ENCODE data around the gene RFTN1. TPM values are rescaled to one million over a fixed set of nuclear protein-coding genes. Genes with fewer than 3 reads are reported as not detected.
"Not testable (repeated sequence)": the region's sequence is repeated elsewhere in the genome, so short reads cannot be mapped to it uniquely, and the experiment has no call there.

Gene RFTN1
- total RNA-seq, 3 donors from 2014 or later (not counting 1 experiment from before 2014, with no cell fraction given) = 112 to 135 (median 115) TPM

DNA sequence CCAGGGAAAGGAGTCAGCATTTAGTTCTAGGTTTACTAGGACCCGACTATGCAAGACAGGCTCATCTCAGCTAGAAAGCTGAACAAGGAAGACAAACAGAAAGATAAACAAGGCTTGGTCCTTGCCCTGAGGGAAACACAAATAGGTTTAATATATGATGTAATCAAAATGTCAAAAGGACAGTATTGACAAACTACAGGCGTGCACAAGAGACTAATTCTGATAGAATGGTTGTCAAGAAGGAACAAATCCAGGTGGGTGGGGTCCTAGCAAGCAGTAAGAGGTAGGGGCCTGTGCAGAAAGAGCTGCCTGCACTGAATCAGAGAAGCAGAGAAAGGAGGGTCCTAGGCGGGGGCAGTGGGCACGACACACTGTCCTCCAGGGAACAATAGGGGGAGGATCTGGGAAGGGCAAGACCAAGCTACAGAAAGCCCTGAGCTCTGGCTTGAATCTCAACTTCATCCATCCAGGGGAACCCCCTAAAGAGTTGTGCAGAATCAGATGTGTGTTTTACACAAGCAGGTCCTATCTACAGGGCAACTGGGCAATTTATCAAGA, 23.4 kb downstream of the RFTN1 start:
- TF ChIP-seq, protein P1, sequence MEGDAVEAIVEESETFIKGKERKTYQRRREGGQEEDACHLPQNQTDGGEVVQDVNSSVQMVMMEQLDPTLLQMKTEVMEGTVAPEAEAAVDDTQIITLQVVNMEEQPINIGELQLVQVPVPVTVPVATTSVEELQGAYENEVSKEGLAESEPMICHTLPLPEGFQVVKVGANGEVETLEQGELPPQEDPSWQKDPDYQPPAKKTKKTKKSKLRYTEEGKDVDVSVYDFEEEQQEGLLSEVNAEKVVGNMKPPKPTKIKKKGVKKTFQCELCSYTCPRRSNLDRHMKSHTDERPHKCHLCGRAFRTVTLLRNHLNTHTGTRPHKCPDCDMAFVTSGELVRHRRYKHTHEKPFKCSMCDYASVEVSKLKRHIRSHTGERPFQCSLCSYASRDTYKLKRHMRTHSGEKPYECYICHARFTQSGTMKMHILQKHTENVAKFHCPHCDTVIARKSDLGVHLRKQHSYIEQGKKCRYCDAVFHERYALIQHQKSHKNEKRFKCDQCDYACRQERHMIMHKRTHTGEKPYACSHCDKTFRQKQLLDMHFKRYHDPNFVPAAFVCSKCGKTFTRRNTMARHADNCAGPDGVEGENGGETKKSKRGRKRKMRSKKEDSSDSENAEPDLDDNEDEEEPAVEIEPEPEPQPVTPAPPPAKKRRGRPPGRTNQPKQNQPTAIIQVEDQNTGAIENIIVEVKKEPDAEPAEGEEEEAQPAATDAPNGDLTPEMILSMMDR (IDR thresholded peaks at IDR 0.05) = no peak
- Mint-ChIP-seq H3K27me3 (ENCODE audit: low read depth in 2 of 2) (no peaks in the 10 kb centered on the region), H3K36me3 (peaks cover 7% of the 10 kb centered on the region), H3K4me1 (peaks cover 40 to 49% of the 10 kb centered on the region in 2 donors), H3K9me3 (no peaks in the 10 kb centered on the region), H3K27ac (no peak overlapping the region), H3K4me3 (no peak overlapping the region)
- Histone ChIP-seq H3K4me3 (ENCODE audit: low read length) (no peak overlapping the region), H3K27ac (ENCODE audit: low read length) (no peak overlapping the region), H3K9me3 (ENCODE audit: control insufficient read depth, insufficient read depth, low read length) (no peaks in the 10 kb centered on the region), H3K36me3 (ENCODE audit: control insufficient read depth, insufficient read depth, low read length) (peaks cover 37% of the 10 kb centered on the region), H3K4me1 (ENCODE audit: control insufficient read depth, insufficient read depth, low read length) (peaks cover 10% of the 10 kb centered on the region), H3K27me3 (ENCODE audit: control insufficient read depth, insufficient read depth, low read length) (no peaks in the 10 kb centered on the region)
- intact Hi-C loops (cut with micrococcal nuclease) = no loop called here
- no peak for DNase-seq
- no peak for ATAC-seq
- WGBS (ENCODE audit: insufficient coverage) = 94% methylated on average over 4 of the region's 4 CpGs

DNA sequence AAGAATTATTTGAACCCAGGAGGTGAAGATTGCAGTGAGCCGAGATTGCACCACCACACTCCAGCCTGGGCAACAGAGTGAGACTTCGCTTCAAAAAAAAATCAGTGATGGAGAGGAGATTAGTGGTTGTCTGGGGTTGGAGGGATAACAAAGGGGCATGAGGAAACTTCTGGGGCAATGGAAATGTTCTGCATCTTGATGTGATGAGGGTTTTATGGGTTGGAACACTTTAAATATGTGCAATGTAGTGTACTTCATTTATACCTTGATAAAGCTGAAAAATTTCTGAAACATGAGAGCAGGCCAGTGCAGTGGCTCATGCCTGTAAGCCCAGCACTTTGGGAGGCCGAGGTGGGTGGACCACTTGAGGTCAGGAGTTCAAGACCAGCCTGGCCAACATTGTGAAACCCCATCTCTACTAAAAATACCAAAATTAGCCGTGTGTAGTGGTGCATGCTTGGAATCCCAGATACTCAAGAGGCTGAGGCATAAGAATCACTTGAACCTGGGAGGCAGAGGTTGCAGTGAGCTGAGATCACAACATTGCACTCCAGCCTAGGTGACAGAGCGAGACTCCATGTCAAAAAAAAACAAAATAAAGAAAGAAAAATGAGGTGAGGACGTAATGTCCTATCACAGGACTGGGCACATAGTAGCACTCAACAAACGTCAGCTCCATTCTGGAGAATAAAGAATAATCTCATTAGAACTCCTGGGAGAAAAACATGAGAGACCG, 24.0 kb downstream of the RFTN1 start:
- DNase-seq; ATAC-seq; H3K4me3 ChIP-seq (ENCODE audit: low read length); H3K36me3 Mint-ChIP-seq; H3K27ac Mint-ChIP-seq; H3K4me1 ChIP-seq (ENCODE audit: control insufficient read depth, insufficient read depth, low read length); intact Hi-C loops (cut with micrococcal nuclease); H3K27me3 ChIP-seq (ENCODE audit: control insufficient read depth, insufficient read depth, low read length); H3K9me3 ChIP-seq (ENCODE audit: control insufficient read depth, insufficient read depth, low read length); H3K27ac ChIP-seq (ENCODE audit: low read length); H3K27me3 Mint-ChIP-seq (ENCODE audit: low read depth in 2 of 2); H3K4me3 Mint-ChIP-seq; H3K9me3 Mint-ChIP-seq: not testable (repeated sequence)
- H3K36me3 ChIP-seq (ENCODE audit: control insufficient read depth, insufficient read depth, low read length) = peaks cover 37% of the 10 kb centered on the region
- 96% methylated on average over 8 of the region's 8 CpGs for WGBS (ENCODE audit: insufficient coverage)
- H3K4me1 Mint-ChIP-seq = peaks cover 36 to 47% of the 10 kb centered on the region in 2 donors

DNA sequence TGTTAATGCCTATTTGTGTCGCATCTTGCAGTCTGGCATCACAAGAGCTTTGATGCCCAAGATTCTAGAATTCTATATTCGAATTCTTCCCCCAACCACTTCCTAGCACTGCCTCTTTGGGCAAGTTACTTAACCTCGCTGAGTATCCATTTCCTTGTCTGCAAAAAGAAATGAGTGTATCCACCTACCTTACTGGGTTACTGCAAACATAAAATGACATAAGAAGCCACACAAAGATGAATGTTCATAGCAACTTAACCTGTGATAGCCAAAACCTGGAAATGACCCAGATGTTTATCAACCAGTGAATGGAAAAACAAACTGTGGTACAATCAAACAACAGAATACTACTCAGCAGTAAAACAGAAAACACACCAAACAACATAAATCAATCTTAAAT, 24.9 kb downstream of the RFTN1 start:
- TF ChIP-seq, protein P1 (IDR thresholded peaks at IDR 0.05) = no peak
- peaks cover 30 to 47% of the 10 kb centered on the region in 2 donors for H3K4me1 Mint-ChIP-seq
- ATAC-seq = no peak
- H3K4me1 ChIP-seq (ENCODE audit: control insufficient read depth, insufficient read depth, low read length) = peaks cover 1% of the 10 kb centered on the region
- no peaks in the 10 kb centered on the region for H3K27me3 ChIP-seq (ENCODE audit: control insufficient read depth, insufficient read depth, low read length)
- no peak for DNase-seq
- no peak overlapping the region for H3K27ac ChIP-seq (ENCODE audit: low read length)
- no peaks in the 10 kb centered on the region for H3K9me3 ChIP-seq (ENCODE audit: control insufficient read depth, insufficient read depth, low read length)
- H3K4me3 Mint-ChIP-seq = no peak overlapping the region
- intact Hi-C loops (cut with micrococcal nuclease) = no loop called here
- H3K36me3 Mint-ChIP-seq = peaks cover 7% of the 10 kb centered on the region
- H3K27ac Mint-ChIP-seq = no peak overlapping the region
- no peaks in the 10 kb centered on the region for H3K9me3 Mint-ChIP-seq
- peaks cover 37% of the 10 kb centered on the region for H3K36me3 ChIP-seq (ENCODE audit: control insufficient read depth, insufficient read depth, low read length)
- WGBS (ENCODE audit: insufficient coverage) = 63% methylated on average over 3 of the region's 3 CpGs
- H3K27me3 Mint-ChIP-seq (ENCODE audit: low read depth in 2 of 2) = no peaks in the 10 kb centered on the region
- H3K4me3 ChIP-seq (ENCODE audit: low read length) = no peak overlapping the region

DNA sequence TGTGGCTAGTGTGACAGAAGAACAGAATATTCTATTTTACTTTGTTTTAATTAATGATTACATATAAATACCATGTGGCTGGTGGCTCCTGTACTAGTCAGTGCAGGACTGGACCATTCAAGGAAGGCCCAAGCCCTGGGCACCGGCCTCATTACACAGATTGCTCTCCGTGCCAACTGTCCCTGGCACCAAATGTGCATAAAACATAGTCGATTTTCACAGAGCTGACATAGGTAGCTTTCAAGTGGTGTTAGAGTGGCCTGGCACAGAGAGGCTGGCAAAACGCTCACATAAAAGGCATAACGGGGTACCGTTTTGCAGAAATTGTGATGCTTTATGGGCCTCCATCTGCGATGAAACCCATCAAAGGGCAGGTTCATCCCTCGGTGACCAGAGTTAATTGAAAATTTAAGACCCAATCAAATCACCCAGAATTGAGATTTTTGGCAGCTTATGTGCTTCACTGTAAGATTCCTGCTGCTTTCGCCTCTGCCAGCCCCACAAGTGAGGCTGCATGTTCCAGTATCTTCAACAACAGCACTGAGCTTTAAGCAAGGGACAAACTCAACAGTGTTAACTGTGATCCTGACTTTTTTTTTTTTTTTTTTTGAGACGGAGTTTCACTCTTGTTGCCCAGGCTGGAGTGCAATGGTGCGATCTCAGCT, 25.9 kb downstream of the RFTN1 start:
- DNase-seq (no peak), ATAC-seq (no peak)
- Mint-ChIP-seq H3K4me3 (no peak overlapping the region), H3K27ac (no peak overlapping the region), H3K4me1 (peaks cover 35 to 52% of the 10 kb centered on the region in 2 donors), H3K36me3 (peaks cover 7% of the 10 kb centered on the region), H3K9me3 (no peaks in the 10 kb centered on the region), H3K27me3 (ENCODE audit: low read depth in 2 of 2) (no peaks in the 10 kb centered on the region)
- no peaks in the 10 kb centered on the region for H3K27me3 ChIP-seq (ENCODE audit: control insufficient read depth, insufficient read depth, low read length)
- intact Hi-C loops (cut with micrococcal nuclease) = no loop called here
- no peaks in the 10 kb centered on the region for H3K9me3 ChIP-seq (ENCODE audit: control insufficient read depth, insufficient read depth, low read length)
- no peak overlapping the region for H3K27ac ChIP-seq (ENCODE audit: low read length)
- H3K4me3 ChIP-seq (ENCODE audit: low read length) = no peak overlapping the region
- H3K4me1 ChIP-seq (ENCODE audit: control insufficient read depth, insufficient read depth, low read length) = peaks cover 8% of the 10 kb centered on the region
- H3K36me3 ChIP-seq (ENCODE audit: control insufficient read depth, insufficient read depth, low read length) = peaks cover 33% of the 10 kb centered on the region
- TF ChIP-seq, protein P1 (IDR thresholded peaks at IDR 0.05) = no peak
- 92% methylated on average over 10 of the region's 11 CpGs for WGBS (ENCODE audit: insufficient coverage)
